ENCODE measurements around the gene RPL19. TPM values are rescaled to one million over a fixed set of nuclear protein-coding genes. Genes with fewer than 3 reads are reported as not detected.

RPL19 gene
- total RNA-seq, 3 donors from 2014 or later: 1,315 to 1,492 (median 1,411) TPM

DNA sequence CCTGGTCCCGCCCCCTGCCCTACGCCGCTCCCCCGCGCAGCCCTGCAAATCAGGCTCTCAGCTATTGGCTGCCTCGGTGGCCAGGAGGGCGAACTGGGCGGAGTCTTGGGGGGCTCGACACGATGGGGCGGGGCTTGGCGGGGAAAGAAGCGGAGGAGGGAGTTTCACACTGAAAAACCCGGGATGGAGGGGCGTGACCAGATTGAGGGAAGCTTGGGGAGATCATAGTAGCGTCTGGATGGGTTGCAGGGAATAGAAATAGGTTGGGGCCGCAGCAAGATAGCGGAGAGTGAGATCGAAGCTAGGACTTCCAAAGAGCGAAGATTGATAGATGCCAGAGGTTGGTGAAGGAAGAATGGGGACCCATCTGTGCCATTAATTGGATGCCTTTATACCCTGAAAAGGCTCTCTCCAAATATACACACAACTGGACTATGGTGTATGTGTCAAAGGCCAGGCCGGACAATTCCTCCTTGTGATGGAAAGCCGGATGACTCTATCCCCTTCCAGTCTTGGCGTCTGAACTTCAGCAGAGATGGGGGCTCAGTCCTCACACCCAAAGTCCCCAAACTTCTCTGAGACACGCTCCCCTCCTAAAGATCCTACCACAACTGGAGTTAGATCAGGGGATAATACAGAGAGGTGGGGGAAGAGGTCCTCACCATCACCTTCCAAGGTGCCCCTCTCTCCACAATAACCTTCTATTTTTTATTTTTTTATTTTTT, 26.0 kb downstream of the RPL19 start:
- intact Hi-C loops (cut with DNase I, micrococcal nuclease): no loop called here
- ATAC-seq (peak; percentile 51), DNase-seq (peak; percentile 41 to 63 (median 62))
- Histone ChIP-seq H3K4me3 (no peak overlapping the region), H3K36me3 (ENCODE audit: low read depth) (no peaks in the 10 kb centered on the region), H3K9me3 (no peaks in the 10 kb centered on the region), H3K4me1 (ENCODE audit: low read depth) (peaks cover 7% of the 10 kb centered on the region)
- TF ChIP-seq, protein P1, sequence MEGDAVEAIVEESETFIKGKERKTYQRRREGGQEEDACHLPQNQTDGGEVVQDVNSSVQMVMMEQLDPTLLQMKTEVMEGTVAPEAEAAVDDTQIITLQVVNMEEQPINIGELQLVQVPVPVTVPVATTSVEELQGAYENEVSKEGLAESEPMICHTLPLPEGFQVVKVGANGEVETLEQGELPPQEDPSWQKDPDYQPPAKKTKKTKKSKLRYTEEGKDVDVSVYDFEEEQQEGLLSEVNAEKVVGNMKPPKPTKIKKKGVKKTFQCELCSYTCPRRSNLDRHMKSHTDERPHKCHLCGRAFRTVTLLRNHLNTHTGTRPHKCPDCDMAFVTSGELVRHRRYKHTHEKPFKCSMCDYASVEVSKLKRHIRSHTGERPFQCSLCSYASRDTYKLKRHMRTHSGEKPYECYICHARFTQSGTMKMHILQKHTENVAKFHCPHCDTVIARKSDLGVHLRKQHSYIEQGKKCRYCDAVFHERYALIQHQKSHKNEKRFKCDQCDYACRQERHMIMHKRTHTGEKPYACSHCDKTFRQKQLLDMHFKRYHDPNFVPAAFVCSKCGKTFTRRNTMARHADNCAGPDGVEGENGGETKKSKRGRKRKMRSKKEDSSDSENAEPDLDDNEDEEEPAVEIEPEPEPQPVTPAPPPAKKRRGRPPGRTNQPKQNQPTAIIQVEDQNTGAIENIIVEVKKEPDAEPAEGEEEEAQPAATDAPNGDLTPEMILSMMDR (IDR thresholded peaks at IDR 0.05): no peak

DNA sequence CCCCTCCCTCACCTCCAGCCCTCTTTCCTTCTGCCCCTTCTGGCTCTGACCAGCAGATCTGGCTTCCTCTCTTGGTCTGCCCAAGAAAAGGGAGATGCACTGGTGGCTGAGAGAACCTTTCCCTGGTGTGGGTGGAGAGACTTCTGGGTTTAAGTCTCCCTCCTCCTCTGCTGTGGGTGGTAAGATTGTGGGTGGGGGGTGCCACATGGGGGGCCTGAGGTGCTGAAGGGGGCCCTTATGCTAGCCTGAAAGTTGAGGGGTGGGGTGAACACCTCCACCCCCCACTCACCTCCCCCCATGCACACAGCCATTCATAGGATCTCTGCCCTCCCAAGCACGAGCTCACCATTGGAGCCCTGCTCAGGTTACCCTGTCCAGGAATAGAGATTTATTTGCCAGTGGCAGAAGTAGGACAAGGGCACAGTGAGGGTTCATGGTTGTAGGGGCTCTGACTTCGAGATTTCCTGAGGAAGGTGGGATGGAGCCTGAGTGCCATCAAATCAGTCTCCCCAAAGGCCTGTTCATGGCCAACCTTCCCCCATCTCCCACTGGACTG, 27.4 kb downstream of the RPL19 start:
- TF ChIP-seq, protein P1 (IDR thresholded peaks at IDR 0.05): no peak
- ATAC-seq (no peak), DNase-seq (peak in 1 of 3 donors; percentile 12)
- intact Hi-C loops (cut with DNase I, micrococcal nuclease): no loop called here
- Histone ChIP-seq H3K4me1 (ENCODE audit: low read depth) (peaks cover 7% of the 10 kb centered on the region), H3K9me3 (no peaks in the 10 kb centered on the region), H3K36me3 (ENCODE audit: low read depth) (no peaks in the 10 kb centered on the region), H3K4me3 (no peak overlapping the region)

DNA sequence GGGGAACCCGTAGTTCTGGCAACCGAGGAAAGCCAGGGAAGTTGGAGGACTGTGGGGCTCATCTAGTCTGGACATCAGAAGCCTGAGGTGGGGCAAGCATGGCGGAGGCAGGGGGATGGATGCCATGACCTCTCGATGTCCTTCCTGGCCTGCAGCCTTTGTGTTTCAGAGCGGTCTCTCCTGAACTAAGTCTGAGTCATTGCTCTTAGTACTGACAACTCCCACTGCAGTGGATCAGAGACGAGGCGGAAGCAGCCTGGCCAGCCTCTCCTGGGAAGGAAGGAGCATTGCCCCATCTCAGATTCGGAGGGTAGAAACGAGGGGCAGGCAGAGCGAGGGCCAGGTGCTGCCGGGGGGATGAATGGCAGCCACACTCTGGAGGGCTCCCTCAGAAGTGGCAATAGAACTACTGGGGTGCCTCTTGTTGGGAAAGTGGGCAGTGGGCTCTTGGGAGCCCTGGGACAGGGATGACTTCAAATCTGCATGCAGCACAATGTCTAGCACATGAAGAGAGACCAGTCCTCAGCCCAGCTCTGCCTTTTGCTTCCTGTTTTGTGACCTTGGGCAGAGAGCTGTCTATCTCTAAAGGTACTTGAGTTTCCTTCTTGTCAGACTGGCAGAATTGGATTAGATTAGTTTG, 29.3 kb downstream of the RPL19 start:
- Histone ChIP-seq H3K4me3 (no peak overlapping the region), H3K4me1 (ENCODE audit: low read depth) (peaks cover 7% of the 10 kb centered on the region), H3K9me3 (no peaks in the 10 kb centered on the region), H3K36me3 (ENCODE audit: low read depth) (no peaks in the 10 kb centered on the region)
- DNase-seq (no peak), ATAC-seq (no peak)
- intact Hi-C loops (cut with DNase I, micrococcal nuclease): no loop called here
- TF ChIP-seq, protein P1 (IDR thresholded peaks at IDR 0.05): no peak

DNA sequence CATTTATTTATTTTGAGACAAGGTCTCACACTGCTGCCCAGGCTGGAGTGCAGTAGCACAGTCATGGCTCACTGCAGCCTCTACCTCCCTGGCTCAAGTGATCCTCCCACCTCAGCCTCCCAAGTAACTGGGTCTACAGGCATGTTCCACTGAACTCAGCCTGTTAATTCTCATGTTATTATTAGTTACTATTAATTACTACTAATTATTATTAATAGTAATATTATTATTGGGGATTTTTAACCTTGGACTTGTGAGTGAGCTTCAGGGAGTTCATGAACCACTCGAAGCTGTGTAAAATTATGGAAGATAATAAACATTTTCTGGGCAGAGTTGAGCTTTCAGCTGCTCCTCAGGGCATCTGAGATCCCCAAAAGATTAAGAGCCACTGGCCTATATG, 30.3 kb downstream of the RPL19 start:
- DNase-seq (no peak), ATAC-seq (no peak)
- TF ChIP-seq, protein P1 (IDR thresholded peaks at IDR 0.05): no peak
- Histone ChIP-seq H3K9me3 (no peaks in the 10 kb centered on the region), H3K4me3 (no peak overlapping the region), H3K36me3 (ENCODE audit: low read depth) (no peaks in the 10 kb centered on the region), H3K4me1 (ENCODE audit: low read depth) (peaks cover 3% of the 10 kb centered on the region)
- intact Hi-C loops (cut with DNase I, micrococcal nuclease): no loop called here

DNA sequence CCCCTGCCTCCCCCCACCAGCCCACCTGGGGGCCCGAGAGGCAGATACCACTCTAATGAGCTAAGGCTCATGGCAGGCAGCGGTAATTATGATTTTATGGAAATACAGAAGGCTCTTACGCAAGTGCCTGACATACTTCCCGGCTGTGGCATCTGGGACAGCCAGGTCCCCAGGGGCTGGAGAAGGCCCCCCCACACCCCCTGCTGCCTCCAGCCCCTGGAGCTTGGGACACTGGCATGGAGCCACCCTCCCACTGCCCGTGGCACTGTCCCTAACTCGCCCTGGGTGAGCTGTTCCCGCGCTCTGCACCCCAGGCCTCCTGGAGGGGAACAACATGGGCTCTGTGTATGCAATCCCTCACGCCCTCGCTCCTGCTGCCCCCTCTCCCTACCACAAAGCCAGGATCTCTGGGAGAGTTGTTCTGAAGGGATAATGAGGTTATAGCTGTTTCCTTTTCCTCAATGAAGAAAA, 31.0 kb downstream of the RPL19 start:
- no peaks in the 10 kb centered on the region for H3K9me3 ChIP-seq
- DNase-seq: no peak
- H3K36me3 ChIP-seq (ENCODE audit: low read depth): no peaks in the 10 kb centered on the region
- intact Hi-C loops (cut with DNase I, micrococcal nuclease): no loop called here
- ATAC-seq: no peak
- TF ChIP-seq, protein P1 (IDR thresholded peaks at IDR 0.05): no peak
- H3K4me1 ChIP-seq (ENCODE audit: low read depth): no peaks in the 10 kb centered on the region
- H3K4me3 ChIP-seq: no peak overlapping the region
